ENCODE results near the gene CHRNA7. TPM values are rescaled to one million over a fixed set of nuclear protein-coding genes. Genes with fewer than 3 reads are reported as not detected.

Gene CHRNA7
- total RNA-seq, 1 experiment from 2014 or later: 4.4 TPM

- no peaks in the 10 kb centered on the region; a peak in 1 of 5 replicates for H3K9me3 Mint-ChIP-seq
- no peak overlapping the region for H2BK15ac ChIP-seq (ENCODE audit: low read depth, low read length)
- H3K4me2 ChIP-seq (ENCODE audit: insufficient read depth, insufficient read length, low read length): no peak overlapping the region
- no peak overlapping the region for H3K27ac ChIP-seq (ENCODE audit: insufficient read length, low read depth, low read length)
- H3K18ac ChIP-seq (ENCODE audit: insufficient read length, low read depth, low read length): no peak overlapping the region
- no peak overlapping the region for H2AFZ ChIP-seq (ENCODE audit: low read length)
- no peaks in the 10 kb centered on the region for H3K79me2 ChIP-seq (ENCODE audit: insufficient read depth, low read length)
- peaks cover 3% of the 10 kb centered on the region; the same call in 1 of the 2 replicates for H3K4me1 ChIP-seq (ENCODE audit: insufficient read depth, low read length)
- no peak overlapping the region for H3K14ac ChIP-seq (ENCODE audit: insufficient read depth, low read length)
- no peaks in the 10 kb centered on the region for H3K79me1 ChIP-seq (ENCODE audit: insufficient read depth, low read depth, low read length, poor library complexity, severe bottlenecking)
- no peak overlapping the region for H2BK5ac ChIP-seq (ENCODE audit: insufficient read length, low read length)
- DNase-seq: no peak
- H3K4me3 Mint-ChIP-seq: no peak overlapping the region
- H3K27ac Mint-ChIP-seq: peak overlapping the region in 1 of 3 experiments; percentile 31; a peak in 2 of 7 replicates
- no peak overlapping the region for H3K56ac ChIP-seq (ENCODE audit: insufficient read length, low read depth, low read length)
- no peak overlapping the region for H2BK12ac ChIP-seq (ENCODE audit: insufficient read length, low read depth, low read length)
- H3K27me3 Mint-ChIP-seq (ENCODE audit: low read depth): no peaks in the 10 kb centered on the region; the same call in none of the 2 replicates
- H4K5ac ChIP-seq (ENCODE audit: insufficient read length, low read depth, low read length): no peak overlapping the region
- H4K20me1 ChIP-seq (ENCODE audit: control insufficient read depth, insufficient read depth, insufficient read length): no peaks in the 10 kb centered on the region
- no peaks in the 10 kb centered on the region for H3K27me3 ChIP-seq (ENCODE audit: insufficient read depth, low read length)
- no peak overlapping the region for H4K91ac ChIP-seq (ENCODE audit: insufficient read length, low read depth, low read length)
- no peak overlapping the region for H4K8ac ChIP-seq (replicated peaks; ENCODE audit: insufficient read length, low read depth, low read length)
- H3K36me3 Mint-ChIP-seq (ENCODE audit: insufficient read depth in 1 of 3, low read depth in 3 of 3): peaks cover 3 to 14% (median 9%) of the 10 kb centered on the region in 3 experiments; a peak in 6 of 7 replicates
- H3K9me3 ChIP-seq (ENCODE audit: control insufficient read depth, low read depth, low read length): no peaks in the 10 kb centered on the region
- no peak for TF ChIP-seq CTCF (conservative IDR thresholded peaks at IDR 0.05)
- H2BK120ac ChIP-seq (ENCODE audit: low read depth, low read length, poor library complexity, severe bottlenecking): no peak overlapping the region
- H3T11ph ChIP-seq (ENCODE audit: low read length): no peak overlapping the region
- H3K23ac ChIP-seq (ENCODE audit: insufficient read length, low read depth, low read length): no peak overlapping the region
- no peak overlapping the region for H2BK20ac ChIP-seq (ENCODE audit: low read depth, low read length, poor library complexity, severe bottlenecking)
- no peak overlapping the region for H3K9ac ChIP-seq (ENCODE audit: extremely low read depth, insufficient read length, low read length)
- H2AK5ac ChIP-seq (ENCODE audit: insufficient read length, low read length): no peak overlapping the region
- H3K4me1 Mint-ChIP-seq: peaks cover 18 to 19% of the 10 kb centered on the region in 2 experiments
- no CpG with 5 or more reads among the region's 10 CpGs for WGBS (ENCODE audit: extremely low coverage, insufficient read length, low lambda C conversion rate)
- H3K23me2 ChIP-seq (ENCODE audit: insufficient read length, low read depth, low read length, poor library complexity, severe bottlenecking): peaks cover 3% of the 10 kb centered on the region
- no peak overlapping the region for H3K4ac ChIP-seq (ENCODE audit: low read depth, low read length)
Observed at GRCh38 chr15:32106401-32107381, 76.4 kb downstream of the CHRNA7 start.
